ENCODE data around the gene CCT3. TPM values are rescaled to one million over a fixed set of nuclear protein-coding genes. Genes with fewer than 3 reads are reported as not detected.

The CCT3 gene
- total RNA-seq, 1 donor from 2014 or later: 109 TPM

DNA sequence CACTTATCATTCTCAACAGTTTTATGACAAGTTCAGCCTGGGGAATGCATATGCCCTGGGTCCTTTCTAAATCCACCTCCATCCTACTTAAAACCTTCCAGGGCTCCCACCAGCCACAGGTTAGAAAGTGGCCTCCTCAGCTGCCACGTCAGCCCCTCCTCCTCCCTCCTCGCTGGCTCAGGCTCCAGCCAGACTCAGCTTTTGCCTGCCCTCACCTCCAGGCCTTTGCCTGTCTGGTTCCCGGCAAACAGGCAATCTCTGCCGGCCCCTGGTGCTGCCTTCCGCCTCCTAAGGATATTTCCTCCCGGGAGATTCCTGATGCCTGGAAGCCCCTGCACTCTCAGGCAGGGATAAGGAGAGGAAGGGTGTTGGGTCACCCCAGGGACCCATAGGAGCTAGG, 40.5 kb upstream of the CCT3 start:
- H3K27me3 ChIP-seq: no peaks in the 10 kb centered on the region
- TF ChIP-seq, protein P1, sequence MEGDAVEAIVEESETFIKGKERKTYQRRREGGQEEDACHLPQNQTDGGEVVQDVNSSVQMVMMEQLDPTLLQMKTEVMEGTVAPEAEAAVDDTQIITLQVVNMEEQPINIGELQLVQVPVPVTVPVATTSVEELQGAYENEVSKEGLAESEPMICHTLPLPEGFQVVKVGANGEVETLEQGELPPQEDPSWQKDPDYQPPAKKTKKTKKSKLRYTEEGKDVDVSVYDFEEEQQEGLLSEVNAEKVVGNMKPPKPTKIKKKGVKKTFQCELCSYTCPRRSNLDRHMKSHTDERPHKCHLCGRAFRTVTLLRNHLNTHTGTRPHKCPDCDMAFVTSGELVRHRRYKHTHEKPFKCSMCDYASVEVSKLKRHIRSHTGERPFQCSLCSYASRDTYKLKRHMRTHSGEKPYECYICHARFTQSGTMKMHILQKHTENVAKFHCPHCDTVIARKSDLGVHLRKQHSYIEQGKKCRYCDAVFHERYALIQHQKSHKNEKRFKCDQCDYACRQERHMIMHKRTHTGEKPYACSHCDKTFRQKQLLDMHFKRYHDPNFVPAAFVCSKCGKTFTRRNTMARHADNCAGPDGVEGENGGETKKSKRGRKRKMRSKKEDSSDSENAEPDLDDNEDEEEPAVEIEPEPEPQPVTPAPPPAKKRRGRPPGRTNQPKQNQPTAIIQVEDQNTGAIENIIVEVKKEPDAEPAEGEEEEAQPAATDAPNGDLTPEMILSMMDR (IDR thresholded peaks at IDR 0.05): no peak
- H3K4me3 ChIP-seq: no peak overlapping the region
- H3K9me3 ChIP-seq: no peaks in the 10 kb centered on the region
- no peaks in the 10 kb centered on the region for H3K36me3 ChIP-seq
- H3K4me1 ChIP-seq: no peaks in the 10 kb centered on the region
- no peak overlapping the region for H3K27ac ChIP-seq
- no peak for DNase-seq (ENCODE audit: low spot score in 2 of 2)
- intact Hi-C loops (cut with DNase I): no loop called here

DNA sequence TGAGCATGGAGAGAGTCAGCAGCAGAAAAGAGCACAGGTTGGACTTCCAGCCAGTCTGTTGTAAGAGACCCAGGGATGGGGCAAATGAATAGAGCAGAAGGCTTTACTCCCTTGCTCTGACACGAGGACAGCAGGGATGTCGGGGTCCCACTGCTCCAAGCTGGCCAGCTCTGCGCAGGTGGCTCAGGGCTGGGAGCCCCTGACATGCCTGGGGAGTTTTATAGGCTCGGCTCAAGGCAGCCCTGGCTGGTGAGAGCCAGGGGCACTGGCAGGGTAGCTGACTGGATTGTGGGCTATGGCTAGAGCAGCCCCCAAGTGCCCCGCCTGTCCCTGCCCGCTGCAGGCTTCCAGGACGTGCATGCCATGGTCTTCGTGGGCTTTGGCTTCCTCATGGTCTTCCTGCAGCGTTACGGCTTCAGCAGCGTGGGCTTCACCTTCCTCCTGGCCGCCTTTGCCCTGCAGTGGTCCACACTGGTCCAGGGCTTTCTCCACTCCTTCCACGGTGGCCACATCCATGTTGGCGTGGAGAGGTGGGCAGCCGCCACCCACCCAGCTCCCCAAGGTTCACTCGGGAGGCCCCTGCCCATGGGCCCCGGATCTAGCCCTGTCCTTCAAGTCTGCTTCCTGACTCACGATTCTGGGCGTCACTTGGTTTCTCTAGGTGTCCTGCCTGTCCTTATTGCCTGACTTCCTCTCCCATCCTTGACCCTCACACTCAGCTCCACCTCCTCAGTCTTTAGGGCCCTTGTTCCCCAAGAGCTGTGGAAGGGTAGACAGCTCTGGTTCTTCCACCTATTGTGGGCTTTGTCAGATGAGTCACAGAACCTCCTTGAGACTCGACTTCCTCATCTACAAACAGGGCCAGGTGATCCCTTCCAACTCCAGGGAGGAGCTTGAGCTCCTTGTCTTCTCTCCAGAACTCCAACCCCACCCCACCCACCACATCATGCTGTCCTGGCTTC, 39.1 kb upstream of the CCT3 start:
- no peak overlapping the region for H3K4me3 ChIP-seq
- no peak overlapping the region for H3K27ac ChIP-seq
- DNase-seq (ENCODE audit: low spot score in 2 of 2): no peak
- no peaks in the 10 kb centered on the region for H3K4me1 ChIP-seq
- H3K9me3 ChIP-seq: no peaks in the 10 kb centered on the region
- H3K36me3 ChIP-seq: no peaks in the 10 kb centered on the region
- TF ChIP-seq, protein P1 (IDR thresholded peaks at IDR 0.05): no peak
- H3K27me3 ChIP-seq: no peaks in the 10 kb centered on the region
- intact Hi-C loops (cut with DNase I): no loop called here

DNA sequence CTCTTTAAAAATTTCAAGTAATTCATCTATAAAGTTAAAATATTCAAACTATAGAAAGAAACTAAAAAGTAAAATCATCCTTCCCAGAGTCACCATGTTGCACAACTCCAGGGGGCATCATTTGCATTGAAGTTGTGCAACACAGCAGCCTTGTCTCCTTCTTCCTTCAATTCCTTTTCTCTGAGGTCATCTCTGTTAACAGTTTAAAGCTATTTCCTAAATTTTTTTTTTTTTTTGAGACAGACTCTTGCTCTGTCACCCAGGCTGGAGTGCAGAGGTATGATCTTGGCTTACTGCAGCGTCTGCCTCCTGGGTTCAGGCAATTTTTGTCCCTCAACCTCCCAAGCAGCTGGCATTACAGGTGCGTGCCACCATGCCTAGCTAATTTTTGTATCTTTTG, 38.1 kb upstream of the CCT3 start:
- no peaks in the 10 kb centered on the region for H3K36me3 ChIP-seq
- no peaks in the 10 kb centered on the region for H3K27me3 ChIP-seq
- intact Hi-C loops (cut with DNase I): no loop called here
- no peaks in the 10 kb centered on the region for H3K4me1 ChIP-seq
- TF ChIP-seq, protein P1 (IDR thresholded peaks at IDR 0.05): no peak
- no peak overlapping the region for H3K4me3 ChIP-seq
- DNase-seq (ENCODE audit: low spot score in 2 of 2): no peak
- no peaks in the 10 kb centered on the region for H3K9me3 ChIP-seq
- no peak overlapping the region for H3K27ac ChIP-seq

DNA sequence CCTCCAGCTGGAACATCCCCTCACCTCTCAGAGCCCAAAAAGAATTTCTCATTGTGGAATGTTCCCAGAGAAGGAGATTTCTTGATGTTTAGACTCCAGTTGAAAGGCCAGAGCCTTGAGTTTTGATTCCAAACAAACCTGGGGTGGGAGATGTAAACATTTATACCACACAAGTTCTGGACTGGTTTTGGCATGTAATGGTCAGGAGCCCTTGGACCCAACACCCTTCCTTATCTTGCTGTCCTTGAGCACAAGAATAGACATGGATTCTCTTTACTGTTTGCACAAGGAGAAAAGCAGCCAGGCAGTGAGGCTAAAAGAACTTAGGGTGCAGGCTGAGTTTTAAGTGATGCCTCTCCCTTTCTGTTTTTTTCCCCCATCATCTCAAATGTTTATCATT, 35.5 kb upstream of the CCT3 start:
- Histone ChIP-seq H3K9me3 (no peaks in the 10 kb centered on the region), H3K36me3 (no peaks in the 10 kb centered on the region), H3K4me3 (no peak overlapping the region), H3K4me1 (peaks cover 0 to 5% of the 10 kb centered on the region in 2 donors), H3K27me3 (no peaks in the 10 kb centered on the region), H3K27ac (no peak overlapping the region)
- DNase-seq (ENCODE audit: low spot score in 2 of 2): no peak
- TF ChIP-seq, protein P1 (IDR thresholded peaks at IDR 0.05): no peak
- intact Hi-C loops (cut with DNase I): no loop called here

DNA sequence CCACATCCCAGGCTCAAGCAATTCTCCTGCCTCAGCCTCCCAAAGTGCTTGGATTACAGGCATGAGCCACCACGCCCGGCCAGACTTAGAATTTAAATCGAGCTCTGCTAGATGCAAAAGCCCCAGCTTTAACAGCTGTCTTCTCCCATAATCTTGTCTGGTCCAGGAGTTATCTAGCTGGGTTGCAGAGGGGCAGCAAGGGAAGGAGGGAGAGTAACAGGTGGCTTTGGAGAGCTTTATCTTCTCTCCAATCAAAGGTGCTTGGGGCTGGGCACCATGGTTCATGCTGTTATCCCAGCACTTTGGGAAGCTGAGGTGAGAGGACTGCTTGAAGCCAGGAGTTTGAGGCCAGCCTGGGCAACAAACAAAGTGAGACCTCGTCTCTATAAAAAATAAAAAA, 34.8 kb upstream of the CCT3 start:
- Histone ChIP-seq H3K4me1 (peaks cover 0 to 5% of the 10 kb centered on the region in 2 donors), H3K36me3 (no peaks in the 10 kb centered on the region), H3K27me3 (no peaks in the 10 kb centered on the region), H3K27ac (no peak overlapping the region), H3K4me3 (no peak overlapping the region), H3K9me3 (no peaks in the 10 kb centered on the region)
- DNase-seq (ENCODE audit: low spot score in 2 of 2): no peak
- intact Hi-C loops (cut with DNase I): no loop called here
- TF ChIP-seq, protein P1 (IDR thresholded peaks at IDR 0.05): no peak
